ENCODE results near the gene VWC2. TPM values are rescaled to one million over a fixed set of nuclear protein-coding genes. Genes with fewer than 3 reads are reported as not detected.

VWC2 gene
- total and polyA plus RNA-seq, 2 of the 13 experiments (the other 11 are each of a cell fraction or from before 2014, with no cell fraction given) = not detected

DNA sequence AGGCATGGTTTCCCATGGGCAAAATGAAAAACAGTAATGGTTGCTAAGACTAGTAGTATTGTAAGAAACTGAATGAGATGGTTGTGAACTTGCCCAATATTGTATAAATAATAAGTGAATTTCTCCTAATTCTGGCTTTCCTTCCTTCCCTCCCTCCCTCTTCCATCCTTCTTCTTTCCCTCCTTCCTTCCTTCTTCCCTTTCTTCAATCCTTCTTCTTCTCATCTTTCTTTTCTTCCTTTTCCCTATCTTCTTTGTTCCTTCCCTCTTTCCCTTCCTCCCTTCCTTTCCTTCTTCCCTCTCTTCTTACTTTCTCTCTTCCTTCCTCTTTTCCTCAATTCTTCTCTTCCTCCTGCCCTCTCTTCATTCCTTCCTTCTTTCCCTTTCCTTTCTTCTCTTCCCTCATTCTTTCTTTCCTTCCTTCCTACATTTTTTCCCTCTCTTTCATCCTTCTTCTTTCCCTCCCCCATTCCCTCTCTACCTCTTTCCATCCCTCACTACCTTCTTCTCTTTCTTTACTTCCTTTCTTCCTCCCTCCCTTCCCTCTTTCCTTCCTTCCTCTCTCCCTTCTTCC lies 4.1 kb upstream of the VWC2 start:
- H3K79me2 ChIP-seq (ENCODE audit: insufficient read depth, low read length) = no peaks in the 10 kb centered on the region
- intact Hi-C loops (cut with micrococcal nuclease; ENCODE audit: unreplicated experiment) = no loop called here
- DNase-seq (ENCODE audit: low spot score) (no peak), ATAC-seq (no peak), FAIRE-seq (no peak)
- ChIA-PET POLR2A (no interaction called here), CTCF (ENCODE audit: low intra/inter-chr PET ratio, low total read pairs) (no interaction called here)
- H4K20me1 ChIP-seq (ENCODE audit: insufficient read depth, low read length) = no peaks in the 10 kb centered on the region
- peaks cover 1 to 11% of the 10 kb centered on the region in 2 experiments; a peak in 2 of 5 replicates for H3K27me3 ChIP-seq (ENCODE audit: control insufficient read depth in 1 of 2, insufficient read depth in 2 of 2, low read length in 2 of 2)
- no TSS peak for BruUV-seq (replicated peaks)
- TF ChIP-seq IKZF1 (IDR thresholded peaks at IDR 0.05) = no peak
- TF ChIP-seq, protein P1, sequence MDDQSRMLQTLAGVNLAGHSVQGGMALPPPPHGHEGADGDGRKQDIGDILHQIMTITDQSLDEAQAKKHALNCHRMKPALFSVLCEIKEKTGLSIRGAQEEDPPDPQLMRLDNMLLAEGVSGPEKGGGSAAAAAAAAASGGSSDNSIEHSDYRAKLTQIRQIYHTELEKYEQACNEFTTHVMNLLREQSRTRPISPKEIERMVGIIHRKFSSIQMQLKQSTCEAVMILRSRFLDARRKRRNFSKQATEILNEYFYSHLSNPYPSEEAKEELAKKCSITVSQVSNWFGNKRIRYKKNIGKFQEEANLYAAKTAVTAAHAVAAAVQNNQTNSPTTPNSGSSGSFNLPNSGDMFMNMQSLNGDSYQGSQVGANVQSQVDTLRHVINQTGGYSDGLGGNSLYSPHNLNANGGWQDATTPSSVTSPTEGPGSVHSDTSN (CRISPR knock-in tag; IDR thresholded peaks at IDR 0.05; ENCODE audit: borderline replicate concordance) = no peak
- TF ChIP-seq HNF4A (CRISPR knock-in tag; IDR thresholded peaks at IDR 0.05) = no peak
- TF ChIP-seq ZSCAN20 (CRISPR knock-in tag; IDR thresholded peaks at IDR 0.05; ENCODE audit: borderline replicate concordance) = no peak
- TF ChIP-seq ZNF496 (CRISPR knock-in tag; IDR thresholded peaks at IDR 0.05; ENCODE audit: insufficient replicate concordance) = no peak
- no peak for TF ChIP-seq FOXP1 (IDR thresholded peaks at IDR 0.05)
- TF ChIP-seq FOXP1 (CRISPR knock-in tag; IDR thresholded peaks at IDR 0.05) = no peak
- no peak for TF ChIP-seq ZNF234 (CRISPR knock-in tag; conservative IDR thresholded peaks at IDR 0.05)
- TF ChIP-seq U2AF2 (IDR thresholded peaks at IDR 0.05; ENCODE audit: low read depth, low read length) = no peak
- TF ChIP-seq ZNF569 (CRISPR knock-in tag; IDR thresholded peaks at IDR 0.05; ENCODE audit: borderline replicate concordance) = no peak
- TF ChIP-seq, protein P2, sequence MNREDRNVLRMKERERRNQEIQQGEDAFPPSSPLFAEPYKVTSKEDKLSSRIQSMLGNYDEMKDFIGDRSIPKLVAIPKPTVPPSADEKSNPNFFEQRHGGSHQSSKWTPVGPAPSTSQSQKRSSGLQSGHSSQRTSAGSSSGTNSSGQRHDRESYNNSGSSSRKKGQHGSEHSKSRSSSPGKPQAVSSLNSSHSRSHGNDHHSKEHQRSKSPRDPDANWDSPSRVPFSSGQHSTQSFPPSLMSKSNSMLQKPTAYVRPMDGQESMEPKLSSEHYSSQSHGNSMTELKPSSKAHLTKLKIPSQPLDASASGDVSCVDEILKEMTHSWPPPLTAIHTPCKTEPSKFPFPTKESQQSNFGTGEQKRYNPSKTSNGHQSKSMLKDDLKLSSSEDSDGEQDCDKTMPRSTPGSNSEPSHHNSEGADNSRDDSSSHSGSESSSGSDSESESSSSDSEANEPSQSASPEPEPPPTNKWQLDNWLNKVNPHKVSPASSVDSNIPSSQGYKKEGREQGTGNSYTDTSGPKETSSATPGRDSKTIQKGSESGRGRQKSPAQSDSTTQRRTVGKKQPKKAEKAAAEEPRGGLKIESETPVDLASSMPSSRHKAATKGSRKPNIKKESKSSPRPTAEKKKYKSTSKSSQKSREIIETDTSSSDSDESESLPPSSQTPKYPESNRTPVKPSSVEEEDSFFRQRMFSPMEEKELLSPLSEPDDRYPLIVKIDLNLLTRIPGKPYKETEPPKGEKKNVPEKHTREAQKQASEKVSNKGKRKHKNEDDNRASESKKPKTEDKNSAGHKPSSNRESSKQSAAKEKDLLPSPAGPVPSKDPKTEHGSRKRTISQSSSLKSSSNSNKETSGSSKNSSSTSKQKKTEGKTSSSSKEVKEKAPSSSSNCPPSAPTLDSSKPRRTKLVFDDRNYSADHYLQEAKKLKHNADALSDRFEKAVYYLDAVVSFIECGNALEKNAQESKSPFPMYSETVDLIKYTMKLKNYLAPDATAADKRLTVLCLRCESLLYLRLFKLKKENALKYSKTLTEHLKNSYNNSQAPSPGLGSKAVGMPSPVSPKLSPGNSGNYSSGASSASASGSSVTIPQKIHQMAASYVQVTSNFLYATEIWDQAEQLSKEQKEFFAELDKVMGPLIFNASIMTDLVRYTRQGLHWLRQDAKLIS (CRISPR knock-in tag; IDR thresholded peaks at IDR 0.05) = no peak
- no peak for TF ChIP-seq ZBTB38 (CRISPR knock-in tag; IDR thresholded peaks at IDR 0.05)
- no peak for TF ChIP-seq JUN (CRISPR knock-in tag; IDR thresholded peaks at IDR 0.05)
- no peak for TF ChIP-seq ZNF263 (CRISPR knock-in tag; IDR thresholded peaks at IDR 0.05)
- TF ChIP-seq LCORL (IDR thresholded peaks at IDR 0.05) = no peak
- no peak for TF ChIP-seq LCORL (CRISPR knock-in tag; IDR thresholded peaks at IDR 0.05)
- no peak for TF ChIP-seq ZFYVE20 (CRISPR knock-in tag; IDR thresholded peaks at IDR 0.05; ENCODE audit: borderline replicate concordance, low read depth)
- TF ChIP-seq SNRNP70 (IDR thresholded peaks at IDR 0.05; ENCODE audit: low read depth, low read length) = no peak
- TF ChIP-seq, protein P3, sequence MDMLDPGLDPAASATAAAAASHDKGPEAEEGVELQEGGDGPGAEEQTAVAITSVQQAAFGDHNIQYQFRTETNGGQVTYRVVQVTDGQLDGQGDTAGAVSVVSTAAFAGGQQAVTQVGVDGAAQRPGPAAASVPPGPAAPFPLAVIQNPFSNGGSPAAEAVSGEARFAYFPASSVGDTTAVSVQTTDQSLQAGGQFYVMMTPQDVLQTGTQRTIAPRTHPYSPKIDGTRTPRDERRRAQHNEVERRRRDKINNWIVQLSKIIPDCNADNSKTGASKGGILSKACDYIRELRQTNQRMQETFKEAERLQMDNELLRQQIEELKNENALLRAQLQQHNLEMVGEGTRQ (IDR thresholded peaks at IDR 0.05; ENCODE audit: low read depth, low read length) = no peak
- TF ChIP-seq, protein P3 (CRISPR knock-in tag; IDR thresholded peaks at IDR 0.05; ENCODE audit: borderline replicate concordance) = no peak
- TF ChIP-seq EZH2 (conservative IDR thresholded peaks at IDR 0.05; ENCODE audit: low read depth, low read length) = no peak
- no peaks in the 10 kb centered on the region for H3K36me3 ChIP-seq (replicated peaks in 1 of 2; ENCODE audit: control insufficient read depth in 1 of 2, insufficient read depth in 2 of 2, low read length in 2 of 2)
- no peaks in the 10 kb centered on the region for H3K4me1 ChIP-seq (ENCODE audit: insufficient read depth, low read length)
- no peak overlapping the region for H2AFZ ChIP-seq (ENCODE audit: low read length)
- H3K27ac ChIP-seq (ENCODE audit: extremely low read length, insufficient read depth, low read length) = no peak overlapping the region
- H3K4me2 ChIP-seq (ENCODE audit: low read depth, low read length) = no peak overlapping the region
- H3K4me3 ChIP-seq (replicated peaks in 1 of 3; ENCODE audit: insufficient read depth in 1 of 3, low read depth in 2 of 3, low read length in 3 of 3) = no peak overlapping the region
- H3K9ac ChIP-seq (ENCODE audit: insufficient read depth, low read depth, low read length) = no peak overlapping the region
- H3K9me3 ChIP-seq (ENCODE audit: low read length) = no peaks in the 10 kb centered on the region
- in situ Hi-C loops (cut with HindIII; ENCODE audit: extremely low pct_ligation_motif_present, low pct_unique_long_range_greater_than_20kb) = no loop called here

Data from HepG2 (cell line).